HG03025 (cell line): ENCODE measurements around the gene FOXN3.

Source experiments
- ATAC-seq: cut with Tn5 transposase; IDR thresholded peaks from one replicate; pipeline ENCODE4 v1.9.1; 2021; ENCODE audit warnings: mild to moderate bottlenecking, moderate library complexity; ENCODE audit not compliant: unreplicated experiment, low FRiP score

The FOXN3 gene

DNA sequence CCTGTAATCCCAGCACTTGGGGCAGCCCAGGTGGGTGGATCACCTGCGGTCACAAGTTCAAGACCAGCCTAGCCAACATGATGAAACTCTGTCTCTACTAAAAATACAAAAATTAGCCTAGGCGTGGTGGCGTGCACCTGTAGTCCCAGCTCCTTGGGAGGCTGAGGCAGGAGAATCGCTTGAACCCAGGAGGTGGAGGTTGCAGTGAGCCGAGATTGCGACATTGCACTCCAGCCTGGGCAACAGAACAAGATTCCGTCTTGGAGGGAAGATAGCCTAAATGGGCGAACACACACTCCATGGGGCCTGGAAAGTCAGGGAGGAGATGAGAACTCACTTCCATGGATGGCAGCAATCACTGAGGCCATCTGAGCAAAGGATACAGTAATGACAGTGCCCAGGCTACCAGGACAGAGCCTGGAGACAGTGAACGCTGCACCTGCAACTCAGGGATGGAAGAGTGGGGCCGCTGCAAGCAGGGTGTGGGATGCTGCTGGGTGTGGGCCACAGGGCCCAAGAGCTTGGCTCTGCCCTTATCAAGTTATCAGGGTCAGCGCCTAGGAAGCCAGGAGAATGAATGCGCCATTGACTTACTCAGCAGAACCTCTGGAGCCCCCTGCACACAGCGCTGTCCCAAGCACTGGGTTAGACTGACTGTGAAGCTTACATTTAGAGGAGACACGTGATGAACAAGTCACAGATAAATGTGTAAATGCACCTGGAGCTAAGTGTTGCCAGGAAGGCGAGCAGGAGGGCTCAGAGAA is 28.9 kb downstream of the FOXN3 start:
- ATAC-seq: no peak

DNA sequence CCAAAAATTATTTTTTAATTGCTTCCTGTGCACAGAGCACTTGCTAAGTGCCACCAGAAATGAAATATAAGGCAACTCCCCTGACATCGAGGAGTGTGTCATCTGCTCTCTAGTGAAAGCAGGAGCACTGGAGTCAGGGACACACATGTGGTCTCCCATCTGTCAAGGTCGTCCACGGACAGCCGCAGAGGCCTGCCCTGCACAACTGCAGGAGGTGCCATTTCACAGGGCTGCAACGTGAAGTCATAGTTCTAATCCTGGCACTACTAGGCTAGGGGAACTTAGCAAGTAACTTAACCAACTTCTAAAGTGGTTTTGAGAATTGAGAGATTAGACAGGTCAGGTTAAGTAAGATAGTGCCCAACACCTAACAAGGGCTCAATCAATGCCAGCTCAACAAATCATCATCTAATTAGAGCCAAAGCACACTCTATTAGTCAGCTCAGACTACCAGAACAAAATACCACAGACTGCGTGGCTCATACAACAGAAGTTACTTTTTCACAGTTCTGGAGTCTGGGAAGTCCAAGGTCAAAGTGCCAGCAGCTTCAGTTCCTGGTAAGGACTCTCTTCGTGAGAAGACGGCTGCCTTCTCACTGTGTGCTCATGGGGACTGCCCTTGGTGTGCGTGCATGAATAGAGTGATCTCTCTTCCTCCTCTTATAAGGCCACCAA is 30.7 kb downstream of the FOXN3 start:
- ATAC-seq: no peak

DNA sequence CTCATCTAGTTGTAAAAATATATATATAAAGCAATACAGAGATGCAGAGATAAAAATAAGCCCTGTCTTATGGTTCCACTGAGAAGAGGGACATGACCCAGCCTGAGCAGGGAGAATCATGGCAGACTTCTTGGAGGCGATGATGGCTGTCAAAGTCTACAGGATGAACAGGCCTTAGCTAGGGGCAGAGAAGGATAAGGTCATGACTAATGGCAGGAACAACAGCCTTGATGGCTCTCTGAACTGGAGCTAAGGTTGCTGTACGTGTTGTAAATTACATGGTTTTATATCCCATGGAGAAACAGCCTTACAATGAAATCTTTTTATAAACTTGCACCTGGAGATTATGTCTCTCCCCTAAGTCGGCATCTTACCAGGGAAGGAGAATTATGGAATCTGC is 32.4 kb downstream of the FOXN3 start:
- no peak for ATAC-seq

DNA sequence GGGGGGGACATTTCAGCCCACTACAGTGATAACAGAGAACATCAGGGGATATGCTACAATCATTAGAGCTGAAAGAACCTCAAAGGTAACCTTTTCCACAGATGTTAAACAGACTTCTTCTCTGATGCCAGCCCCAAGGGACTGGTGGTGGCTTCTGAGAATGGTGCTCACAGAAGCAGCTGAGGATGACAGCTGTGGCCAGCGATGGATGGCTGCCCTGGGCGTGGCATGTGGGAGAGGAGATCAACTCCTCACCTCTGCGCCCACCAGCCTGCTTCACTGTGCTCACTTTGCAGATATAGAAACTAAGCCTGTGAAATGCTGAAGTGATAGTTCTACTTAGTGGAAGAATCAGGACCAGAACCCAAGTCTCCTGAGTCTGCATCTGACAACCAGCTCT is 33.0 kb downstream of the FOXN3 start:
- ATAC-seq: peak; percentile 75

DNA sequence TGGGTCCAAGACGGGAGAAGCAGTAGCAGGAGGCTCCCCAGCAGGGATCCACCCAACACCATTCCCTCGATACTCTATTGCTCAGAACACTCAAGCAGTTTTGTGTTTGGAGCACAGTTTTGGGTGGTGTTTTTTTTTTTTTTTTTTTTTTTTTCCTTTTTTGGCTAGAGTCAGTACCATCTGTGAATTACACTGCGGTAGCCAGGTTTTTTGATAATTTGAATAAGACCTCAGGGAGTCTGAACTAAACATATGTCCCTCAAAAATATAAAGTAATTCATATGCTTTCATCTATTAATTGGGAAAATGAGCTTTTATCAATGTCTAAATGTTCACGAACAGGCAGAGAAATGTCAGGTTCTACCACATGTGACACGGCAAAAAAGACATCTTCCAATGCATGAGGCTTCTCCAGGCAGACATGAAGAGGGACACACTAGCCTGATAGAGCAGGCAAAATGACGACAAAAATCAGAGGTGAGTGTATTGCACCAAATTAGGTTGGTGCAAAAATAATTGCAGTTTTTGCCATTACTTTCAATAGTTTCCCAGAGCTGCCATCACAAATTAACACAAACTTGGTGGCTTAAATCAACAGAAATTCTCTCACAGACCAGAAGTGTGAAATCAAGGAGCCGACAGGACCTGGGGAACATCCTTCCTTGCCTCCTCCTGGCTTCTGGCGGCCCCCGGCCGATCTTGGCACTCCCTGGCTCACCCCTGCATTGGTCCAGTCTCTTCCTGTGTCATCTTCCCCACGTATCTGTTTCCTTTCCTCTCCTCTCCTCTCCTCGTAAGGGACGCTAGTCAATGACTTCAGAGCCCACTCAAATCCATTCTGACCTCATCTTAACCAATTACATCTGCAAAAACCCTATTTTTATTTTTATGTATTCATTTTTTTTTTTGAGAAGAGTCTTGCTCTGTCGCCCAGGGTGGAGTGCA is 33.9 kb downstream of the FOXN3 start:
- ATAC-seq: no peak

DNA sequence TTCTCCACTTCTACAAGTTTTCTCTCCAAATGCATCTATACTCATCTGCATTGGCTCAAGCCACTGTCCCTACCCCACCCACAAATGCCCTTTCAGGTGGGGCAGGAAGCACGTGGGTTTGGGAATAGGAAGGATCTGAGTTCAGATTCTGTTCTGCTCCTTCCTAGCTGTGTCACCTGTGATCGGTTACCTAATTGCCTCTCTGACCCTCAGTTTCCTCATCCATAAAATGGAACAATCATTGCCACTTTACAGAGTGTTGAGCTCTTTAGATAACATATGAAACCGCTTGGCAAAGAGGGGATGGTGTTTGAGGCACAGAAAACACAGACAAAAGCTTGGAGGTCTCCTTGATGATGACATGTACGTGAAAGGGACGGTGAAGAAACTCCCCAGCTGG is 34.5 kb downstream of the FOXN3 start:
- no peak for ATAC-seq

DNA sequence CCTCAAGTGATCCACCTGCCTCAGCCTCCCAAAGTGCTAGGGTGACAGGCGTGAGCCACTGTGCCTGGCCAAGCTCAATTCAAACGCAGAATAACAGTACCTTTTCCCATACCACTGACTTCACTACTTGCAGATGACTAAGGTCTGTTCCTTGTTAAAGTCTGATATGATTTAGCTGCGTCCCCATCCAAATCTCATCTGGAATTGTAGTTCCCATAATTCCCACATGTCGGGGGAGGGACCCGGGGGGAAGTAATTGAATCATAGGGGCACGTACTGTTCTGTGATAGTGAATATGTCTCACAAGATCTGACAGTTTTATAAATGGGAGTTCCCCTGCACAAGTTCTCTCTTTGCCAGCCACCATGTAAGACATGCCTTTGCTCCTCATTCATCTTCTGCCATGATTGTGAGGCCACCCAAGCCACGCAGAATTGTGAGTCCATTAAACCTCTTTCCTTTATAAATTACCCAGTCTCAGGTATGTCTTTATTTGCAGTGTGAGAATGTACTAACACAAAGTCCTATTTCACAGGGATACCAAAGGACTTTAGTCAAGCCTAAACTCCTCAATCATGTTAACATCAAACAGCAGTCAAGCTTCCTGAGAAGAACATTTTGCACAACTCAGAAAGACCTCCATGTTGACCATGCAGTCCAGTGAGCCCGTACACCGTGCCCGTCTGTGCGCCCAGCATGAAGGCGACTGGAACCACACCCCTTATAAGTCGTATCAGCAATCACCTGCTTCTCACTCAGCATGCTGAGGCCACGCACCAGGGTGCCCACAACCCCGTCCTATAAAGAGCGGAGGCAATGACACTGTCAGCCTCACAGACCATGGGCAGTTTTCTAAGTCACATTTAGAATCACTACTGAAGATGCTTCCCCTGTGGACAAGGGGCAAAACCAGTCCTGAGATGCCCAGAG is 36.9 kb downstream of the FOXN3 start:
- no peak for ATAC-seq

DNA sequence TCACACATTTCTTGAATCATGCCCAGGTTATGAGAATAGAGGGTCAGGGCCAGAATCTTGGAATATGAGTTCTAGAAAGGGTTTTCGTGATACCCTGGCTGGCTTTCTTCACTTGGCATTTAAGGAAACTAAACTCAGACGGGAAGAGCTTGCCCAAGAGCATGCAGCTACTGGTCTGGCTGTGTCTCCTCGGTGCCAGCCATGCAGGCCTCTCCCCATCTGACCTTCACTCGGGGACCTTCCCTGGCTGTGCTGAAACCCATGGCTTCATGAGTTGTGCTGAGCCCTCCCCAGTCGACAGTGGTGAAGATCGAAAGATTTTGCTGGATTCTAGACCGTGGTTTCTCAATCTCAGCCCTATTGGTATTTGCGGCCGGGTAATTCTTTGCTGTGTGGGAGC is 38.0 kb downstream of the FOXN3 start:
- ATAC-seq: no peak

DNA sequence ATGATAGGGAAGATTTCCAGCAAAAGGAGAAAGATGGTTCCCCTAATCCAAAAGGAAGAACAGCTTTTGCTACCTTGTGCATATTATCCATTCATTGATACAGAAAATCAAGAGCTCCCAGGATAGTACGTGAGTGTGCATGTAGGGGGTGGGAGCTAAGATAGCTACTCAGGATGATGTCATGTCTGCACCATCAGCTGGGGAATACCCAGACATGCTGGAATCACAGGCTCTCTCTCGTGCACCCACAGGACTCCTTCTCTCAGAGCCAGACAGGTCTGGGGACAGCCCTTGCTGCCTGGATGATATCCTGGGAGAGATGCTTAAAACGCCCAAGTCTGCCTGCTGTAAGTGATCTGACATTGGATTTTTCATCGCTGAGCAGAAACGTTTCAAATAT is 38.9 kb downstream of the FOXN3 start:
- ATAC-seq: no peak

DNA sequence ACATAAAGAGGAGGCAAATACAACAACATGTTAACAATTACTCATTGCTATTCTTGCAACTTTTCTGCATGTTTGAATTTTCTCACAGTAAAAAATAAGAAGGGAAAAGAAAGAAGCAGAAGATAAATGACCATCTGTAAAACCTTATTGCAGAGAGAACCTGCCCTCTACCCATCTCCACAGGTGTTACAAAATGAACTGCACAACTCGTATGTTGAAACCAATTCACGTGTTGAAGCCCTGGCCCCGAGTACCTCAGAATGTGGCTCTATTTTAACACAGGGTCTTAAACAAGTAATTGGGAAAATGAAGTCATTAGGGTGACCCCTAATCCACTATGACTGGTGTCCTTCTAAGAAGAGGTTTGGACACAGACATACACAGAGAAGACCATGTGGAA is 39.5 kb downstream of the FOXN3 start:
- no peak for ATAC-seq

DNA sequence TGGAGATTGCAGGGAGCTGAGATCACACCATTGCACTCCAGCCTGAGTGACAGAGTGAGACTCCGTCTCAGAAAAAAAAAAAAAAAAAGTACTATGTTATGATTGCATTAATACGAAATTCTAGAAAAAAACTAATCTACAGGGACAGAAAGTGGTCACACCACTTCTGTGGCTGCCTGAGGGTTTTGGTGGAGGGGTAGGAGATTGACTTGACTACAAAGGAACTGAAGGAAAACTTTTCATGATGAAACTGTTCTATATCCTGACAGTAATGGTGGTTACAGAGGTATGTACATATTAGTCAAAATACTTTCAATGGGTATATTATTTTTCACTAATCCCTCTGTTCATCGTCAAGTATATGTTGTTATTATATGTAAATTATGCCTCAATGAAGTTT is 42.1 kb downstream of the FOXN3 start:
- no peak for ATAC-seq

DNA sequence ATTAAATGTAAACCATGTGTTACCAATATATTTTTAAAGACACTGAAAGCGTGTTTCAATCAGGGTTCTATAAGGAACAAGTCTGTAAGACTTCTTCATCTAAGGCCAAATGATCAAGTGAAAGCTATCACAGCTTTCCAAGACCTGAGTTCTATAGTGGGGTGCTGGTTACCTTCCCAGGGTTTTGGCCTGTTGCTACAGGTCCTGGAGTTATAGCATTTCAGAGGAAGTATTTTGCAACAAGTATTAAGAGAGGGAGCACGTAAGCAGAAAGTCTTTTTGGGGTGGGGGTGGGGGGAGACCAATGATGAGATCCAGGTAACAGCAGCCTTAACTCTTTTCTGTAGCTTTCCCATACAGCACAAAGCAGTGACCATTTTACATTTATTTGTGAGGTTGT is 43.8 kb downstream of the FOXN3 start:
- ATAC-seq: no peak

DNA sequence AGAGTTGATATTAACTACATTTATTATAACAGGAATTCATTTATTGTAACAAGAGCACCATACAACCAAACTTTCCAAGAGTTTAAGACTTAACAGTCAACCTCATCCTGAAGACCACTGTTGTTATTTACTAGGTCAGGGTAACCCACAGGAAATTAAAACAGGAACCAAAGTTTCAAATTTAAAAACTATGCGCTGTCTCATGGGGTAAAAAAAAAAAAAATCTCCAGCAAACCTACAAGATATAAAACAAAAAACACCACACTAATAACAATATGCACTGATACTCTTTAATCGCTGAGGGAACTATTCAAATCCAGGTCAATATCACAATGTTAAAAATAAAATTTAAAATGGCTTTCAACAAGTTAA is 44.5 kb downstream of the FOXN3 start:
- no peak for ATAC-seq

DNA sequence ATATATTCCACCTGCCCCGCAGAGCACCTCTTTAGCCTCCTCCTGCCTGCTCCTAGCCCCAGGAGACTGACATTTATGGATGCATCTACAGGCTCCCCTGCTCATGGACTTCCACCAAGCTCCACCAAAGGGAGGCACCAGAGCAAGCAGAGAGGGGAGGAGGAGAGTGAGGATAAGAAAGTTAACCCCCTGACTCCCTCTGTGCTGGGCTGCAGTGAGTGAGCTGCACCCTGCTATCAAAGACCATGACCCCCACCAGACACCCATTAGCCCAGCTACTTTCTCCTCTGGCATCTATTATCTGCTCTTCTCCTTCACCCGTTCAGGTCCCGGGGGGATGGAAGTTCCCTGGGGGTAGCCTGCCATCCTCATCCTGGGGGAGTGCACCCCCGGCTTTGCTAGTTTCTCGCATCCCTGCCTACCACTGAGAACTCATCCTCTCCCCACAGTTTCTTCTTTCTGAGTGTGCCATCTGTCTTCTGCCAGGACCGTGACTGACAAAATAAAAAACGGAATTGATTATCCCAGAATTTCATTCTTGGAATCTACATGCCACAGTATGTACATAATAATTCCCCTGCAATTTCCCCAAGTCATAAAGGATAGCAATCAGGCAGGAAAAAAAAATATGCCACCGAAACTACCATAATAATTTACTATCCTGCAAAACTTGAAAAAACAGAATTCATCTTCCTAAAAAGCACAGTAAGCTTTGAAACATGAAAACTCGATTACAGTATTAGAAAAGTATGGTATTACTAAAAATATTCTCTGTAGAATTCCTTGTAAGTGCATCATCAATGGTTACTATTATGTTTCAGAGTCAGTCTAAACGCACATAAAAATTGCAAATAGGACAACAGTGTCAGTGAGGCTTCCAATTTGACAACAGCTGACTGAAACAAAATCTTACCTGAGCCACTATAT is 45.2 kb downstream of the FOXN3 start:
- ATAC-seq: no peak

DNA sequence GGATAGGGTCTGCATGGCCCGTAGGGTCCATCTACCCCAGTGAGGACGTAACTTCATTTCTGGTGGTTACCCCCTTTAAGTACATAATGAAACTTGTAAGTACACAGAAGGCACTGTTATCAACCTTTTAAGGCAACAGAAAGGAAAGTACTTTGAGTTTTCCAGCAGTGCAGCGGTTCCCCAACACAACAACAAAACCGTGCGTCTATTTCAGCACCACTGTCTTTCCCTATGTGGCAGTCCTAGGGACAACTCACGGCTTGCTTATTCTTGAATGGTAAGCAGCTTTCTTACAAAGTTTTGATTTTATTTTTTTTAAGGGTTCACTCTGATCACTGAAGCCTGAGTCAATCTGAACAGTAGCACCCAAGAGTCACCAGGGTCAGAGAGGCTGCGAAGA is 46.3 kb downstream of the FOXN3 start:
- ATAC-seq: no peak

DNA sequence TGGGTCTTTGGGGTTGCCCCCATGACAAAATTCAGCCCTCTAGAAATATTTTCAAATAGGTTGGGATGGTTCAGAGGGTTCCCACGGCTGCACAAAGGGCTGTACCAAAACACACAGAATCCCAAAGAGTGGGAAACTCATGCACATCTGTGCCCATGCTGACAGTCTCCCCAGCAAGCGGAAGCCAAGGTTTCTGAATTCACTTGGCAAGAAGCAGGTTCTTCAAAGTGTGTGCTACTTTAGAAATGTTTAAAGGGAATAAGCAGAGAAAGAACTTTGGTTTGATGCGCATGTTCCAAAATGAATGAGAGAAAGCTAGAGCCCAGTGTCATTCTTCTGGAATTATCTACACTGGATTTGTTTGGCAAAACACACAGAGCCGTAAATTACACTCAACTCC is 46.7 kb downstream of the FOXN3 start:
- no peak for ATAC-seq

DNA sequence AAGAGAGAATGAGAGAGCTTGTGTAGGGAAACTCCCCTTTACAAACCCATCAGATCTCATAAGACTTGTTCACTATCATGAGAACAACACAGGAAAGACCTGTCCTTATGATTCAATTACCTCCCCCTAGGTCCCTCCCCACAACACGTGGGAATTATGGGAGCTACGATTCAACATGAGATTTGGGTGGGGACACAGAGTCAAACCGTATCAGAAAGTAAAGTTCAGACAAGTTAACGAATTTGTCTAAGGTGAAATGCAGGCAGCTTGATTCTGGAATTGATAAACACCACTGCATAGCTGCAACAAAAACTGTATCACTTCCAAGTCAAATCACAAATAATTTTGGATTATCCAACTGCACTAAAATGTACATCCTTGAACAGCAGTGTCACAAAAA is 47.4 kb downstream of the FOXN3 start:
- no peak for ATAC-seq

DNA sequence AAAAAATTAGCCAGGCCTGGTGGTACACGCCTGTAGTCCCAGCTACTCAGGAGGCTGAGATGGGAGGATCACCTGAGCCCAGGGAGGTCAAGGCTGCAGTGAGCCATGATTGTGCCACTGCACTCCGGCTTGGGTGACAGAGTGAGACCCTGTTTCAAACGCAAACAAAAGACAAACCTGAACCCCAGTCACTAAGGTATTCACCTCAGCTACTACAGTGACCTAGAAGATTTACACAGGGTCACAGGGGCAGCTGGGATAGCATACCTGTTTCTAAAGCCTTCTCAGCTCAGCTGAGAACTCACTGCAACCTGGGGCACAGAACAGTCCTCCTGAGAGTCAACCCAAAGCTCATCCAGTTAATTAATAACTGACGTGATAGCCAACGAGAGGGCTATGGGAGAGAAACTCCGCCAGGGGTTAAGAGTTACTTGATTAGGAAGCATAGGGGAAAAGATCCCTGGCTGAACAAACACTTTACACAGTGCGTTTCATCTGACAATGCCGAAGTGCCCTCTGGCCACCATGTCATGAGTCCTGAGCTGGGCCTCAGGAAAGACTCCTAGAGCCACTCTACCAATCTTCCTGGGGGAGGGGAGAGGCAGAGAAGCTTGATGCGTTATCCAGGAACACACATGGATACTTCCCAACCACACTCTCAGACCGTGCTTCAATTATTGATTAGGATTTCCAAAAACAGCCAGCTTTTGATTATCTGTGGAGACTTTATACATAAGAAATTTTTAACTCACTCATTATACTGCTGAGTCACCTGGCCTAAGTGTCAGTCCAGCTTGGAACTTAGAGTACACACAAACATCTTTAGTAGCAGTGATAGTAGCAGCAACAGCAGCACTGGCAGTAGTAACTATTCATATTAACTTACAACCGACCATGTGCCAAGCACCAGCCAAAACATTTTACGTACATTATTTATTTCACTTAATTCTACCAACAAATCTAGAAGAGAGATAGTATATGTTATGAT is 48.2 kb downstream of the FOXN3 start:
- no peak for ATAC-seq
